ENCODE results near the gene COA1.

DNA sequence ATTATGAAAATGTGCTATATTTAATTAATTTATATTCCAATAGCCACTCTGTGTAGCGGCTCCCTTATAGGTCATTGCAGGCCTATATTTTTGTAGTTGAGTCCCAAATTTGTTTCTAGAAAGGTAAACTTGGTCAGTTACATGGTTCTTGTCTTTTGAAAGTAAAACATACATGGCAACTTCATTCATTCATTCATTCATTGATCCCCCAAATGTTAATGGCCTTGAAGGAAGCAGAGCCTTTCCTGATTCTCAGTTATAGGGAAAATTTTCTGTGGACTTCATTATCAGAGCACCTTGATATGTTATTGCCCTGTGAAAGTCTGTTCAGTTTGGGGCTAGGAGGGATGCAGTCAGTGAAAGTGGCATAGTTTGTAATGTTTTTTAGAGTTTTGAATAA is 32.1 kb upstream of the COA1 start:
- TF ChIP-seq CTCF (IDR thresholded peaks at IDR 0.05): no peak
- TF ChIP-seq, protein P1, sequence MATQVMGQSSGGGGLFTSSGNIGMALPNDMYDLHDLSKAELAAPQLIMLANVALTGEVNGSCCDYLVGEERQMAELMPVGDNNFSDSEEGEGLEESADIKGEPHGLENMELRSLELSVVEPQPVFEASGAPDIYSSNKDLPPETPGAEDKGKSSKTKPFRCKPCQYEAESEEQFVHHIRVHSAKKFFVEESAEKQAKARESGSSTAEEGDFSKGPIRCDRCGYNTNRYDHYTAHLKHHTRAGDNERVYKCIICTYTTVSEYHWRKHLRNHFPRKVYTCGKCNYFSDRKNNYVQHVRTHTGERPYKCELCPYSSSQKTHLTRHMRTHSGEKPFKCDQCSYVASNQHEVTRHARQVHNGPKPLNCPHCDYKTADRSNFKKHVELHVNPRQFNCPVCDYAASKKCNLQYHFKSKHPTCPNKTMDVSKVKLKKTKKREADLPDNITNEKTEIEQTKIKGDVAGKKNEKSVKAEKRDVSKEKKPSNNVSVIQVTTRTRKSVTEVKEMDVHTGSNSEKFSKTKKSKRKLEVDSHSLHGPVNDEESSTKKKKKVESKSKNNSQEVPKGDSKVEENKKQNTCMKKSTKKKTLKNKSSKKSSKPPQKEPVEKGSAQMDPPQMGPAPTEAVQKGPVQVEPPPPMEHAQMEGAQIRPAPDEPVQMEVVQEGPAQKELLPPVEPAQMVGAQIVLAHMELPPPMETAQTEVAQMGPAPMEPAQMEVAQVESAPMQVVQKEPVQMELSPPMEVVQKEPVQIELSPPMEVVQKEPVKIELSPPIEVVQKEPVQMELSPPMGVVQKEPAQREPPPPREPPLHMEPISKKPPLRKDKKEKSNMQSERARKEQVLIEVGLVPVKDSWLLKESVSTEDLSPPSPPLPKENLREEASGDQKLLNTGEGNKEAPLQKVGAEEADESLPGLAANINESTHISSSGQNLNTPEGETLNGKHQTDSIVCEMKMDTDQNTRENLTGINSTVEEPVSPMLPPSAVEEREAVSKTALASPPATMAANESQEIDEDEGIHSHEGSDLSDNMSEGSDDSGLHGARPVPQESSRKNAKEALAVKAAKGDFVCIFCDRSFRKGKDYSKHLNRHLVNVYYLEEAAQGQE (IDR thresholded peaks at IDR 0.05; ENCODE audit: insufficient read depth in 1 of 2, low read depth in 2 of 2, low read length in 1 of 2): no peak
